ENCODE results near the gene PLCH1.

PLCH1 gene

DNA sequence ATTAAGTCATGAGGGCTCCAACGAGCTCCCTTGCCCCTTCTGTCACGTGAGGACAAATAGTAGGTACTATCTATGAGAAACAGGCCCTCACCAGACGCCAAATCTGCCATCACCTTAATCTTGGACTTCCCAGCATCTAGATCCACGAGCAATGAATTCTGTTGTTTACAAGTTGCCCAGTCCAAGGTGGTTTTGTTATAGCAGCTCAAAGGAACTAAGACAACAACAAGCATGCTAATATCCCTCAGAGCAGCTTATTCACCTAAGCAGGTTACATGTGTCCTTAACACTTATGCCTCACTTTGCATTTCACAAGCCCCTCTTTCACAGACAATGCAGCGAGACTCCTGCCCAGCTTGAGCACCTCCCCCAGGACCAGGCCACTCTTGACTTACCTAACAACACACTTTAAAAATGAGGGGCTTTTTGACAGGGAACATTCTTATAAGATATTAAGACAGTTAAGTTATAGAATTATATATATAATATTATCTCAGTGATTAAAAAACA lies 219.5 kb downstream of the PLCH1 start:
- H2BK15ac ChIP-seq (replicated peaks; ENCODE audit: low read depth): no peak overlapping the region
- H2BK5ac ChIP-seq (ENCODE audit: low read length): no peak overlapping the region
- no peak overlapping the region for H3K9ac ChIP-seq (ENCODE audit: low read length)
- H3K23ac ChIP-seq (ENCODE audit: low read length): no peak overlapping the region
- H4K5ac ChIP-seq (ENCODE audit: low read length): no peak overlapping the region
- H3K4me3 ChIP-seq (ENCODE audit: low read length): no peak overlapping the region
- H3K27me3 ChIP-seq (ENCODE audit: insufficient read depth, low read length, poor library complexity): no peaks in the 10 kb centered on the region
- no peak overlapping the region for H3K27ac ChIP-seq (ENCODE audit: low read depth, low read length)
- H3K79me2 ChIP-seq (ENCODE audit: control insufficient read depth, insufficient read depth, low read length): no peaks in the 10 kb centered on the region
- WGBS (ENCODE audit: extremely low coverage, insufficient coverage, low lambda C conversion rate): no CpG with 5 or more reads among the region's 5 CpGs
- no peaks in the 10 kb centered on the region for H3K36me3 ChIP-seq (ENCODE audit: control insufficient read depth, insufficient read depth, low read length)
- no peak overlapping the region for H3K56ac ChIP-seq (ENCODE audit: low read length)
- peaks cover 1% of the 10 kb centered on the region for H3K4me1 ChIP-seq (ENCODE audit: control insufficient read depth, low read depth, low read length)
- H3K18ac ChIP-seq (ENCODE audit: low read length): no peak overlapping the region
- H3K4ac ChIP-seq (ENCODE audit: low read depth, low read length): no peak overlapping the region
- H3K79me1 ChIP-seq (ENCODE audit: low read length): no peaks in the 10 kb centered on the region
- no peak overlapping the region for H4K8ac ChIP-seq (ENCODE audit: low read depth, low read length)
- H2AK5ac ChIP-seq (ENCODE audit: low read length): no peak overlapping the region
- H2BK120ac ChIP-seq (ENCODE audit: low read depth, low read length): no peak overlapping the region
- no peak overlapping the region for H3K4me2 ChIP-seq (ENCODE audit: low read length)
- no peak for DNase-seq

DNA sequence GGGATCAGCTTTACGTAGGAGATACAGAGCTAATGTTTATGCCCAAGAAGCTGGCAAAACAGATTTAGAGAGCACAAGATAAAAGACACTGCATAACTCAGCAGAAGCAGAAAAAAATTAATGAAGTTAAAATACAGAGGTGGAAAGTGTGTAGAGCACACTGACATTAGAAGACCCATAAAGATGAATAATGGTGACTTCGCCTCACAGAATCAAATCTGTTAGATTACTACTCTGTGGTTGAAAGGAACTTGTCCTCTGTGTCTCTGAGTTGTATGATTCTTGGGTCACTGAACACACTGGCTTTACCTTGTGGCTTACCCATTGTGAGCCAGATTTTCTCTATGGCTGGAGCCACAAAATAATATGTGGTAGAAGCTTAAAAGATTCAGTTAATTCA lies 224.4 kb downstream of the PLCH1 start:
- no peak overlapping the region for H3K4ac ChIP-seq (ENCODE audit: low read depth, low read length)
- H3K9ac ChIP-seq (ENCODE audit: low read length): no peak overlapping the region
- no peak overlapping the region for H2BK120ac ChIP-seq (ENCODE audit: low read depth, low read length)
- no peak overlapping the region for H2AK5ac ChIP-seq (ENCODE audit: low read length)
- H2BK15ac ChIP-seq (replicated peaks; ENCODE audit: low read depth): no peak overlapping the region
- no CpG with 5 or more reads among the region's 2 CpGs for WGBS (ENCODE audit: extremely low coverage, insufficient coverage, low lambda C conversion rate)
- no peak overlapping the region for H3K23ac ChIP-seq (ENCODE audit: low read length)
- no peak overlapping the region for H4K5ac ChIP-seq (ENCODE audit: low read length)
- no peak overlapping the region for H2BK5ac ChIP-seq (ENCODE audit: low read length)
- H3K4me1 ChIP-seq (ENCODE audit: control insufficient read depth, low read depth, low read length): peaks cover 1% of the 10 kb centered on the region
- no peaks in the 10 kb centered on the region for H3K79me1 ChIP-seq (ENCODE audit: low read length)
- H3K18ac ChIP-seq (ENCODE audit: low read length): no peak overlapping the region
- H3K4me3 ChIP-seq (ENCODE audit: low read length): no peak overlapping the region
- no peaks in the 10 kb centered on the region for H3K36me3 ChIP-seq (ENCODE audit: control insufficient read depth, insufficient read depth, low read length)
- no peak overlapping the region for H3K4me2 ChIP-seq (ENCODE audit: low read length)
- no peak for DNase-seq
- H4K8ac ChIP-seq (ENCODE audit: low read depth, low read length): no peak overlapping the region
- H3K56ac ChIP-seq (ENCODE audit: low read length): no peak overlapping the region
- no peak overlapping the region for H3K27ac ChIP-seq (ENCODE audit: low read depth, low read length)
- no peaks in the 10 kb centered on the region for H3K27me3 ChIP-seq (ENCODE audit: insufficient read depth, low read length, poor library complexity)
- H3K79me2 ChIP-seq (ENCODE audit: control insufficient read depth, insufficient read depth, low read length): no peaks in the 10 kb centered on the region

DNA sequence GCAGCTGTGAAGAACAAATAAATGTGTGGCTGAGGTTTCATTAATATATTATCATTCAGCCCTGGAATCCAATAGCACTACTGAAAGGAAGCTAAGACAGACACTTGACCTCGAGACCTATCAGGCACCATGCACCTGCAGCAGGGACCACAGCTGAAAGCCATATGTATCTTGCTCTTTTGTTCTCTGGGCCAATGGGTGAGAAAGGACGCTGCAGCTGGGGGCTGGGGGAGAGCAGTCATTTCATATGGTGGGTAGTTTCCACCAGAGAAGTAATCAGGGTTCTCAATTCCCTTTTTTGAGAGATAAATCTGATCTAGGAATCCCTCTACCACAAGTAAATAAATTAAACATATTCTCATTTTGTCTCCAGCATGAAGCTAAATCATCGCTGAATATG lies 225.8 kb downstream of the PLCH1 start:
- no CpG with 5 or more reads among the region's 3 CpGs for WGBS (ENCODE audit: extremely low coverage, insufficient coverage, low lambda C conversion rate)
- Histone ChIP-seq H3K36me3 (ENCODE audit: control insufficient read depth, insufficient read depth, low read length) (no peaks in the 10 kb centered on the region), H3K27ac (ENCODE audit: low read depth, low read length) (no peak overlapping the region)

DNA sequence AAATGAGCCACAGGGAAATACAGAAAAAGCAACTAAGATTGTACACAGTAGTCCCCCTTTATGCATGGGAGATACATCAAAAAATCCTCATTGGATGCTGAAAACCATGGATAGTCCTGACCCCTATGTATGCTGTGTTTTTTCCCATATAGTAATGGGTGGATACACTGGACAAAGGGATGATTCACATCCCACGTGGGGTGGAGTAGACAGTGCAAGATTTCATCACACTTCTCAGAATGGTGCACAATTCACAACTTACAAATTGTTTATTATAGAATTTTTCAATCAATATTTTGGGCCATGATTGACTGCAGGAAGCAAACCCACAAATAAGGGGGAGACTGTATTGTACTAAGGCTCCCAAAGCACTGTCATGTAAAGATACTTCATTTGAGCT lies 227.0 kb downstream of the PLCH1 start:
- no peak overlapping the region for H3K23ac ChIP-seq (ENCODE audit: low read length)
- H2BK120ac ChIP-seq (ENCODE audit: low read depth, low read length): no peak overlapping the region
- no peaks in the 10 kb centered on the region for H3K27me3 ChIP-seq (ENCODE audit: insufficient read depth, low read length, poor library complexity)
- H3K79me2 ChIP-seq (ENCODE audit: control insufficient read depth, insufficient read depth, low read length): no peaks in the 10 kb centered on the region
- H3K27ac ChIP-seq (ENCODE audit: low read depth, low read length): no peak overlapping the region
- H3K36me3 ChIP-seq (ENCODE audit: control insufficient read depth, insufficient read depth, low read length): no peaks in the 10 kb centered on the region
- no peak overlapping the region for H3K9ac ChIP-seq (ENCODE audit: low read length)
- no peak overlapping the region for H3K4ac ChIP-seq (ENCODE audit: low read depth, low read length)
- no peak overlapping the region for H3K56ac ChIP-seq (ENCODE audit: low read length)
- no CpG with 5 or more reads among the region's 1 CpG for WGBS (ENCODE audit: extremely low coverage, insufficient coverage, low lambda C conversion rate)
- no peak overlapping the region for H3K18ac ChIP-seq (ENCODE audit: low read length)
- no peak overlapping the region for H2BK5ac ChIP-seq (ENCODE audit: low read length)
- H3K4me3 ChIP-seq (ENCODE audit: low read length): no peak overlapping the region
- no peak overlapping the region for H4K5ac ChIP-seq (ENCODE audit: low read length)
- H3K4me2 ChIP-seq (ENCODE audit: low read length): no peak overlapping the region
- DNase-seq: no peak
- no peaks in the 10 kb centered on the region for H3K4me1 ChIP-seq (ENCODE audit: control insufficient read depth, low read depth, low read length)
- no peak overlapping the region for H2AK5ac ChIP-seq (ENCODE audit: low read length)
- no peak overlapping the region for H4K8ac ChIP-seq (ENCODE audit: low read depth, low read length)
- no peaks in the 10 kb centered on the region for H3K79me1 ChIP-seq (ENCODE audit: low read length)
- H2BK15ac ChIP-seq (replicated peaks; ENCODE audit: low read depth): no peak overlapping the region

More for the DNA sequence above, 225.8 kb downstream of the PLCH1 start:
- Histone ChIP-seq H3K18ac (ENCODE audit: low read length) (no peak overlapping the region), H3K9ac (ENCODE audit: low read length) (no peak overlapping the region), H2BK15ac (replicated peaks; ENCODE audit: low read depth) (no peak overlapping the region), H4K8ac (ENCODE audit: low read depth, low read length) (no peak overlapping the region), H2BK5ac (ENCODE audit: low read length) (no peak overlapping the region), H3K4me3 (ENCODE audit: low read length) (no peak overlapping the region), H3K27me3 (ENCODE audit: insufficient read depth, low read length, poor library complexity) (no peaks in the 10 kb centered on the region), H3K79me1 (ENCODE audit: low read length) (no peaks in the 10 kb centered on the region), H2BK120ac (ENCODE audit: low read depth, low read length) (no peak overlapping the region), H3K4ac (ENCODE audit: low read depth, low read length) (no peak overlapping the region), H3K79me2 (ENCODE audit: control insufficient read depth, insufficient read depth, low read length) (no peaks in the 10 kb centered on the region), H4K5ac (ENCODE audit: low read length) (no peak overlapping the region), H3K56ac (ENCODE audit: low read length) (no peak overlapping the region), H3K4me1 (ENCODE audit: control insufficient read depth, low read depth, low read length) (no peaks in the 10 kb centered on the region), H3K4me2 (ENCODE audit: low read length) (no peak overlapping the region), H2AK5ac (ENCODE audit: low read length) (no peak overlapping the region), H3K23ac (ENCODE audit: low read length) (no peak overlapping the region)
- no peak for DNase-seq

DNA sequence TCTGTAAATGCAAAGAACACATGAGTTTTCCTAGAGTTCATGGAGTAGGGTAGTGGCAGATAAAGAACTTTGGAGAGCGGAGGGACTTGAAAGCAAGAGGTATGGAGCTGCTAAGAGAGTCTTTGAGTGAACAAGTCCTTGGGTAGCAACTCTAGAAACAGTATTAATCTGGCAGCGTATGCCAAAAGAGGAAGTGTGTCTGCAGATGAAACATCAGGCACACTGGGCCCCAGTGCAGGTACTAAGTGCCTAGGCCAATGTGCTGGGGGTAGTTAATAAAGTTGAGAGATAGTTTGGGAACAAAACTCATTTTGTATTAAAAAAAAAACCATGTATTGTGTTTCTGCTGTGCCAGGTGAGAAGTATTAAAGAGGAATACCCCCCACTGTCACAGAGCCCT lies 228.4 kb downstream of the PLCH1 start:
- no peak for DNase-seq
- Histone ChIP-seq H3K27ac (ENCODE audit: low read depth, low read length) (no peak overlapping the region), H3K27me3 (ENCODE audit: insufficient read depth, low read length, poor library complexity) (no peaks in the 10 kb centered on the region), H3K4me2 (ENCODE audit: low read length) (no peak overlapping the region), H3K4me3 (ENCODE audit: low read length) (no peak overlapping the region), H3K18ac (ENCODE audit: low read length) (no peak overlapping the region), H2BK120ac (ENCODE audit: low read depth, low read length) (no peak overlapping the region), H3K4me1 (ENCODE audit: control insufficient read depth, low read depth, low read length) (peaks cover 1% of the 10 kb centered on the region), H2BK15ac (replicated peaks; ENCODE audit: low read depth) (no peak overlapping the region), H3K4ac (ENCODE audit: low read depth, low read length) (no peak overlapping the region), H4K8ac (ENCODE audit: low read depth, low read length) (no peak overlapping the region), H4K5ac (ENCODE audit: low read length) (no peak overlapping the region), H2BK5ac (ENCODE audit: low read length) (no peak overlapping the region), H2AK5ac (ENCODE audit: low read length) (no peak overlapping the region), H3K79me2 (ENCODE audit: control insufficient read depth, insufficient read depth, low read length) (no peaks in the 10 kb centered on the region), H3K79me1 (ENCODE audit: low read length) (no peaks in the 10 kb centered on the region), H3K23ac (ENCODE audit: low read length) (no peak overlapping the region), H3K9ac (ENCODE audit: low read length) (no peak overlapping the region), H3K36me3 (ENCODE audit: control insufficient read depth, insufficient read depth, low read length) (no peaks in the 10 kb centered on the region), H3K56ac (ENCODE audit: low read length) (no peak overlapping the region)
- no CpG with 5 or more reads among the region's 2 CpGs for WGBS (ENCODE audit: extremely low coverage, insufficient coverage, low lambda C conversion rate)

DNA sequence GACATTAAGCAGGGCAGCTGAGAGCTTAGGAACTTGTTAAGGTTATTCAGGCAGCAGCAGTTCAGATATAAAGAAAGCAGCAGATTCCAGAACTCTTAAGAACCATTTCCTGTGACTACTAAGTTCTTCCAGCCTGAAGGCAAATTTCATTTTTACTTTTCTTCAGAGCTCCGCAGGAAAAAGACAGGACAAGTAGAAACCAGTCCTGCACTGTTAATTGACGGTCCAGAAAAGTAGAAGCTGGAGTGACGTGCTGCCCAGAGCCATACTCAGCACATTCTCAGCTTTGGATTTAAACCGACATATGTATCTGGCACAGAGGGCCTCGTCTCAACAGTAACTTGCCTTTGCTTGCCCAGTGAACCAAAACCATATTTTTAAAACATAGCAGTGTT lies 232.0 kb downstream of the PLCH1 start:
- Histone ChIP-seq H3K18ac (ENCODE audit: low read length) (no peak overlapping the region), H3K27me3 (ENCODE audit: insufficient read depth, low read length, poor library complexity) (no peaks in the 10 kb centered on the region), H3K4ac (ENCODE audit: low read depth, low read length) (no peak overlapping the region), H3K4me2 (ENCODE audit: low read length) (no peak overlapping the region), H3K4me1 (ENCODE audit: control insufficient read depth, low read depth, low read length) (peaks cover 1% of the 10 kb centered on the region), H3K4me3 (ENCODE audit: low read length) (no peak overlapping the region), H3K9ac (ENCODE audit: low read length) (no peak overlapping the region), H2BK120ac (ENCODE audit: low read depth, low read length) (no peak overlapping the region), H4K5ac (ENCODE audit: low read length) (no peak overlapping the region), H3K56ac (ENCODE audit: low read length) (no peak overlapping the region), H3K23ac (ENCODE audit: low read length) (no peak overlapping the region), H2BK5ac (ENCODE audit: low read length) (no peak overlapping the region), H2BK15ac (replicated peaks; ENCODE audit: low read depth) (no peak overlapping the region), H3K79me2 (ENCODE audit: control insufficient read depth, insufficient read depth, low read length) (no peaks in the 10 kb centered on the region), H3K79me1 (ENCODE audit: low read length) (no peaks in the 10 kb centered on the region), H2AK5ac (ENCODE audit: low read length) (no peak overlapping the region), H3K36me3 (ENCODE audit: control insufficient read depth, insufficient read depth, low read length) (no peaks in the 10 kb centered on the region), H3K27ac (ENCODE audit: low read depth, low read length) (no peak overlapping the region), H4K8ac (ENCODE audit: low read depth, low read length) (no peak overlapping the region)
- no CpG with 5 or more reads among the region's 5 CpGs for WGBS (ENCODE audit: extremely low coverage, insufficient coverage, low lambda C conversion rate)
- no peak for DNase-seq
